Mucosa of descending colon (tissue), 3 donors: Measurements from ENCODE around the gene LCK. TPM values are rescaled to one million over a fixed set of nuclear protein-coding genes. Genes with fewer than 3 reads are reported as not detected.

ENCODE experiments used
- ATAC-seq: fragments of 200-7000 bp; cut with Tn5 transposase; one replicate; pipeline ENCODE4 v1.9.1; 2020; ENCODE audit warnings: mild to moderate bottlenecking, moderate library complexity
- DNase-seq, 3 donors: peaks; one replicate each; pipeline ENCODE4 v3.0.0-alpha.2; 2020
- H3K36me3 ChIP-seq: fragments of 200-600 bp; one replicate; pipeline ENCODE4 v1.8.0; 2021; ENCODE audit warnings: low read depth, mild to moderate bottlenecking
- H3K4me1 ChIP-seq: fragments of 200-600 bp; one replicate; pipeline ENCODE4 v1.8.0; 2021; ENCODE audit warnings: low read depth, mild to moderate bottlenecking
- H3K4me3 ChIP-seq: fragments of 200-600 bp; one replicate; pipeline ENCODE4 v1.8.0; 2021; ENCODE audit warnings: mild to moderate bottlenecking
- H3K9me3 ChIP-seq: fragments of 200-600 bp; one replicate; pipeline ENCODE4 v1.8.0; 2021; ENCODE audit warnings: mild to moderate bottlenecking
- intact Hi-C, 2 donors: fragments of 100-400 bp; cut with DNase I in 1 of 2; cut with micrococcal nuclease in 1 of 2; formaldehyde crosslinking; loops; one replicate each; pipeline versions ENCODE4 v1.11.0 to v1.11.1; 2022; cut with DNase I, micrococcal nuclease
- total RNA-seq, 3 donors: library from RNA; stranded (reverse); fragmentation: NEBNext Ultra II Directional in 2 of 3; extraction: Animal tissue kit (Norgen Biotek cat#: 25700) in 2 of 3; gene quantifications; one replicate each; pipeline versions ENCODE4 v1.2.1 to v1.2.4, GENCODE V29; 2021 to 2023
- TF ChIP-seq, protein P1 (sequence below): fragments of 200-600 bp; IDR thresholded peaks from one replicate; pipeline ENCODE4 v1.8.0; 2022; ENCODE audit warnings: antibody characterized with exemption, mild to moderate bottlenecking
- donor health status: DM: no; HTN: no; CAD: no; lungs with moderate emphysema.
- donor health status: DM: no; HTN: no; CAD: no.
- donor health status: DM: no; HTN: yes; CAD: no.

LCK gene
- total RNA-seq, 3 donors from 2014 or later = 4.7 to 6.0 (median 5.9) TPM

GRCh38 chr1:32311709-32312393, 60.8 kb downstream of the LCK start:
- intact Hi-C loops = no loop called here
- TF ChIP-seq, protein P1, sequence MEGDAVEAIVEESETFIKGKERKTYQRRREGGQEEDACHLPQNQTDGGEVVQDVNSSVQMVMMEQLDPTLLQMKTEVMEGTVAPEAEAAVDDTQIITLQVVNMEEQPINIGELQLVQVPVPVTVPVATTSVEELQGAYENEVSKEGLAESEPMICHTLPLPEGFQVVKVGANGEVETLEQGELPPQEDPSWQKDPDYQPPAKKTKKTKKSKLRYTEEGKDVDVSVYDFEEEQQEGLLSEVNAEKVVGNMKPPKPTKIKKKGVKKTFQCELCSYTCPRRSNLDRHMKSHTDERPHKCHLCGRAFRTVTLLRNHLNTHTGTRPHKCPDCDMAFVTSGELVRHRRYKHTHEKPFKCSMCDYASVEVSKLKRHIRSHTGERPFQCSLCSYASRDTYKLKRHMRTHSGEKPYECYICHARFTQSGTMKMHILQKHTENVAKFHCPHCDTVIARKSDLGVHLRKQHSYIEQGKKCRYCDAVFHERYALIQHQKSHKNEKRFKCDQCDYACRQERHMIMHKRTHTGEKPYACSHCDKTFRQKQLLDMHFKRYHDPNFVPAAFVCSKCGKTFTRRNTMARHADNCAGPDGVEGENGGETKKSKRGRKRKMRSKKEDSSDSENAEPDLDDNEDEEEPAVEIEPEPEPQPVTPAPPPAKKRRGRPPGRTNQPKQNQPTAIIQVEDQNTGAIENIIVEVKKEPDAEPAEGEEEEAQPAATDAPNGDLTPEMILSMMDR = no peak
- peaks cover 31% of the 10 kb centered on the region for H3K4me1 ChIP-seq
- no peak for DNase-seq
- no peak overlapping the region for H3K4me3 ChIP-seq
- ATAC-seq = no peak
- H3K36me3 ChIP-seq = no peaks in the 10 kb centered on the region
- no peaks in the 10 kb centered on the region for H3K9me3 ChIP-seq

DNA sequence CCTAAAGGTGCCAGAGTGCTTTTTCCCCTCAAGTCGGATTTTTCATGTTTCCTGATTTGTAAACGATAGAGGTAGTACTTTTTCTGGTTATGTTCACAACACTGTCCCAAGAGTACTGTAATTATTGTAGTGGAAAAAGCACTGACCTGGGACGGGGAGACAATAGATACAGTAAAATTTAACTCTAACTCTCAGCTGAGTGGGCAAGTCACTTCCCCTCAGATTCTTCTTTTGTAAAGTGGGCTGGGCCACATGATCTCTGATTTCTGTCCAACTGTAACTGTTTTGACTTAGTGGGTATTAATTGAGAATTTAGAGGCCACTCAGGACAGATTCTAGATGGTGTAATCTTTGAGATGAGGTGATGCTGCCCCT, 65.8 kb downstream of the LCK start:
- H3K36me3 ChIP-seq = no peaks in the 10 kb centered on the region
- H3K4me1 ChIP-seq = peaks cover 24% of the 10 kb centered on the region
- no peaks in the 10 kb centered on the region for H3K9me3 ChIP-seq
- DNase-seq (no peak), ATAC-seq (no peak)
- TF ChIP-seq, protein P1 = no peak
- no peak overlapping the region for H3K4me3 ChIP-seq
- intact Hi-C loops = no loop called here

- intact Hi-C loops = no loop called here
- no peak overlapping the region for H3K4me3 ChIP-seq
- no peak for ATAC-seq
- TF ChIP-seq, protein P1 = no peak
- H3K36me3 ChIP-seq = no peaks in the 10 kb centered on the region
- peaks cover 36% of the 10 kb centered on the region for H3K4me1 ChIP-seq
- no peaks in the 10 kb centered on the region for H3K9me3 ChIP-seq
- DNase-seq = no peak
These were observed 67.2 kb downstream of the LCK start for GRCh38 chr1:32318127-32318869.

GRCh38 chr1:32321712-32322291, 70.7 kb downstream of the LCK start:
- ATAC-seq = peak; percentile 95
- Histone ChIP-seq H3K4me3 (no peak overlapping the region), H3K36me3 (no peaks in the 10 kb centered on the region)

DNA sequence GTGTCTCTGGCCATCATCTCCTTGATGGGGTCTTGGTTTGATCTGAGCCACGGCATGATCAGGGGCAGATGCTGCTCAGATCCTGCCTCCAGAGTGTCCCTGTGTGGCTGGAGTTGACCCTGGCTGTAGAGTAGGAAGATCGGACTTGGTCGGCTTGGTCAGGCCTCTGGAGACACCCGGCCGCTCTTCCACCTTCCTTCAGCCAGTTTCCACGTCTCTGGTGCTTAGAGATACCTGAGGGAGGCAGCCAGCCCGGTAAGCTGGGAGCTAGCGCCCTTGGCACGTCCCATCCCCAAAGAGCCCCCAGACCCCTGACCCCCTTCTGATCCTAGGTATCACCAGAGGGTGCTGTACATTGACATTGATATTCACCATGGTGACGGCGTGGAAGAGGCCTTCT, 76.1 kb downstream of the LCK start:
- Histone ChIP-seq H3K4me3 (no peak overlapping the region), H3K9me3 (no peaks in the 10 kb centered on the region), H3K36me3 (no peaks in the 10 kb centered on the region), H3K4me1 (peaks cover 12% of the 10 kb centered on the region)
- TF ChIP-seq, protein P1 = no peak
- intact Hi-C loops = no loop called here
- DNase-seq (no peak), ATAC-seq (no peak)

More at GRCh38 chr1:32321712-32322291, 70.7 kb downstream of the LCK start:
- DNase-seq = peak; percentile 80 to 91 (median 85)
- intact Hi-C loops = no loop called here
- TF ChIP-seq, protein P1 = no peak
- H3K9me3 ChIP-seq = no peaks in the 10 kb centered on the region
- peaks cover 36% of the 10 kb centered on the region for H3K4me1 ChIP-seq
